ENCODE results near the gene KCNQ4.

KCNQ4 gene

DNA sequence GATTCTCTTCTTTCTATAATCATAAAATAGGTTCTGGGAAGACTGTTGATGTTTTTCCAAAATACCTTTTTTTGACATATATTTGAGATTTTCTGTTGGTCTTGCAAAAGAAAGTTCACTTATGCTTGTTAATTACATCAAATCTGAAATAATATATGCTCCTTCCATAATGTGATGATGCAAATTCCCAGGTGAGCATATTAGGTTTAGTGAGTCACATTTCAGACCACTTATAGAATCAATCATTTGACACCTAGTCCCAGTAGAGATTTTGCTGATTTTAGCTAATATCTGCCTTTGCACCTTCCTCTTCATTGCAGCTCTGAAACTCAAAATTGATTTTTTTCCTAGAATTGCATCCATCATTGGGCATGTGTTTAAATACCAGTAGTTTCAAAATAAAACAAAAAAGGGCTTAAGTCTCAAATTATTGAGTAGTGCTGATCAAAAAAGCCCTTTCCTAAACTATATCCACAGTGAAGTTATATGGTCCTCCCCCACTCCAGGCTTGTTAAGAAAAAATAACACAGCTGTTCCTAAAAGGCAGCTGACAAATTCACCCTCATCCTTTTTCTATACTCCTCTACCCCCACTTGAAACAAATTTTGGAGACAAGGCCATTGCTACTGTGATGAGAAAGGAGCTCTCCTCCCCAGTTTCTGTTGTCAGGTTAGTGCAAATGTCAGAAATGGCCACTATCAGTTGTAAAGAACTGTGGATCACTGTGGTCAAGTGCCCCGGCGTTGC, 37.1 kb upstream of the KCNQ4 start:
- in situ Hi-C loops (cut with HindIII; ENCODE audit: low sequenced_read_pairs) = no loop called here
- TF ChIP-seq CTCF (IDR thresholded peaks at IDR 0.05; ENCODE audit: low read depth, low read length, missing control alignments) = no peak
- H3K4me3 ChIP-seq (ENCODE audit: low read depth, low read length) = no peak overlapping the region
- DNase-seq (ENCODE audit: low read depth) = no peak

DNA sequence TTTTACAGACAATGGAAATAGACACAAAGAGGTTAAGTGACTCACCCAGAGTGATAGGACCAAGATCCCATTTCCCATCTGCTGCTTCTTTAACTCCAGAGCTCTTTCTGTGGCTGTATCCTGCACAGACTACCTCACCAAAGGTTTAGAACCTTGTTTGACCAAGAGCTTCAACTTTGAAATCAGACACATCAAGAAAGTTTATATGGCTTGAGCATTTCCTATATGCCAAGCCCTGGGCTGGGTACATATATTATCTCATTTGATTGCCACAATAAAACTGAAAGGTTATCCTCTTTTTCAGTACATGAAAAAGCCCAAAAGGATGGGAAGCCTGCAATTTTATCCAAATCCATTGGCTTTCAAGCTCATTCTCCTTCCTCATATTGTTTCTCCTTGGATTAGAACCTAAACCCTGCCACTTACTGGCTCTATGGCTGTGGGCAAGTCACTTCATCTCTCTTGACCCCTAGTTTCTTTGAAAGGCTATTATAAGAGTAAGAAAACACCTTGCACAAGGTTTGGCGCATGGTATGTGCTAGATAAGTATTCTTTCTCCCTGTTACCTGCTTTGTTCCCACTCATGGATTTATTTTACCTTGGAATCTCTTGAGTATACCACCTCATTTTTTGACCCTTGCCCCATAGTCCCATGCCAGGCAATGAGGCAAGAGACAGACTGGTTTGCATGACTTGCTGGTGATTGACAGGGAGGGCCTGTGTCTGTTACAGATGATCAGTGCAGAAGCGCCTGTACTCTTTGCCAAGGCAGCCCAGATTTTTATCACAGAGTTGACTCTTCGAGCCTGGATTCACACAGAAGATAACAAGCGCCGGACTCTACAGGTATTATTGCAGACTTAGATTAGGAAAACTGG, 34.5 kb upstream of the KCNQ4 start:
- in situ Hi-C loops (cut with HindIII; ENCODE audit: low sequenced_read_pairs) = no loop called here
- no peak for DNase-seq (ENCODE audit: low read depth)
- TF ChIP-seq CTCF (IDR thresholded peaks at IDR 0.05; ENCODE audit: low read depth, low read length, missing control alignments) = no peak
- H3K4me3 ChIP-seq (ENCODE audit: low read depth, low read length) = no peak overlapping the region

DNA sequence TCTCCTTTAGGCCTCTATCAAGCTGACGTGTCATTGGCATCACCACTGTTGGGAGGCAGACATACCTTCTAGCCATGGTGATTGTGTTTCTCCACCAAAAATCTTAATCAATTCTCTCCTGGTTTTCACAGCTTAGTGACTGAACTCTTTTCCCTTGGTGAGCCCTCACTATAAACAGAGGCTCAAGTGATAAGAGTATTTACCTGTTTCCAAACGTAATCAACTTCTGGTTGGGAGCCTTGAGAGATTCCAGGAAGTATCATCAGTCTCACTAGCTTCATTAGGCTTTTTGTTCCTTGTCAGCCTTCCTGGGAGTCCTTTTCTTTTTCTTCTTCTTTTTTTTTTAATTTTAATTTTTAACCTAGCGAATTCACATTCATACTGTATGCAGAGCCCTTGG, 33.8 kb upstream of the KCNQ4 start:
- no peak for DNase-seq (ENCODE audit: low read depth)
- TF ChIP-seq CTCF (IDR thresholded peaks at IDR 0.05; ENCODE audit: low read depth, low read length, missing control alignments) = no peak
- in situ Hi-C loops (cut with HindIII; ENCODE audit: low sequenced_read_pairs) = no loop called here
- H3K4me3 ChIP-seq (ENCODE audit: low read depth, low read length) = no peak overlapping the region

- no peak overlapping the region for H3K4me3 ChIP-seq (ENCODE audit: low read depth, low read length)
- no peak for DNase-seq (ENCODE audit: low read depth)
- in situ Hi-C loops (cut with HindIII; ENCODE audit: low sequenced_read_pairs) = no loop called here
- TF ChIP-seq CTCF (IDR thresholded peaks at IDR 0.05; ENCODE audit: low read depth, low read length, missing control alignments) = no peak
Observed at GRCh38 chr1:40750451-40750908, 33.1 kb upstream of the KCNQ4 start.

GRCh38 chr1:40751802-40752201, 31.8 kb upstream of the KCNQ4 start:
- in situ Hi-C loops (cut with HindIII; ENCODE audit: low sequenced_read_pairs) = no loop called here
- no peak for TF ChIP-seq CTCF (IDR thresholded peaks at IDR 0.05; ENCODE audit: low read depth, low read length, missing control alignments)
- DNase-seq (ENCODE audit: low read depth) = no peak
- no peak overlapping the region for H3K4me3 ChIP-seq (ENCODE audit: low read depth, low read length)

GRCh38 chr1:40753142-40753882, 30.3 kb upstream of the KCNQ4 start:
- no peak for DNase-seq (ENCODE audit: low read depth)
- H3K4me3 ChIP-seq (ENCODE audit: low read depth, low read length) = no peak overlapping the region
- no peak for TF ChIP-seq CTCF (IDR thresholded peaks at IDR 0.05; ENCODE audit: low read depth, low read length, missing control alignments)
- in situ Hi-C loops (cut with HindIII; ENCODE audit: low sequenced_read_pairs) = no loop called here

All from astrocyte of the cerebellum (primary cell).